ENCODE measurements around the gene OR10C1. TPM values are rescaled to one million over a fixed set of nuclear protein-coding genes. Genes with fewer than 3 reads are reported as not detected.
A peak's percentile ranks its signal among the peaks of the same experiment; 100 is the strongest.

OR10C1 gene
- total RNA-seq, 1 experiment from 2014 or later, result not detected

DNA sequence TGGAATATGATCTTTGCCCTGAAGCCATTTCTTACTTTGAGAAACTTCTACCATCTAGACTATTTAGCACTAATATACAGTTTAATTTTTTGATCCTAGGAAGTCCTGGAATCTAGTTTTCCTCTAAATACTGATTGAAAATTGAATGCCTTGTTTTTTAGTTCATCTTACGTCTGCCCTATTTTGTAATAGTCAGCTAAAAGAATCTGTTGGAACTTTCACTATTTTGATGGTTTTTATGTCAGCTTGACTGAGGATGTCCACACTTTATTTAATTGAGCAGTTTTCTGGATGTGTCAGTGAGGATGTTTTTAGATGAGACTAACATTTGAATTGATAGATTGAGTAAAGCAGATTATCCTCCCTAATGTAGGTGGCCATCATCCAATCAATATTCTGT, 35.3 kb upstream of the OR10C1 start:
- Histone ChIP-seq H3K9ac (ENCODE audit: low read length) (no peak overlapping the region), H4K20me1 (ENCODE audit: insufficient read depth) (no peaks in the 10 kb centered on the region), H3K27ac (ENCODE audit: low read depth, low read length) (no peak overlapping the region), H3K9me3 (ENCODE audit: control insufficient read depth in 1 of 2, insufficient read depth in 1 of 2, low read depth in 1 of 2, low read length in 2 of 2) (no peaks in the 10 kb centered on the region), H3K79me2 (ENCODE audit: insufficient read depth, low read length) (no peaks in the 10 kb centered on the region), H3K4me1 (ENCODE audit: control insufficient read depth in 1 of 2, insufficient read depth in 2 of 2, low read length in 2 of 2) (no peaks in the 10 kb centered on the region), H2AFZ (ENCODE audit: low read depth, low read length, poor library complexity, severe bottlenecking) (no peak overlapping the region), H3K4me3 (replicated peaks in 1 of 2; ENCODE audit: low read depth in 1 of 2, low read length in 2 of 2) (no peak overlapping the region), H3K27me3 (ENCODE audit: insufficient read depth, low read length) (no peaks in the 10 kb centered on the region), H3K36me3 (ENCODE audit: control insufficient read depth in 1 of 2, insufficient read depth in 2 of 2, low read length in 2 of 2) (no peaks in the 10 kb centered on the region), H3K4me2 (ENCODE audit: low read length) (no peak overlapping the region), H3K9me2 (ENCODE audit: insufficient read depth) (no peaks in the 10 kb centered on the region)
- BruUV-seq (replicated peaks), result no TSS peak
- CTCF ChIA-PET, result no interaction called here
- RAD21 ChIA-PET (ENCODE audit: low non-redundant PET in 1 of 2, low total read pairs in 2 of 2, uncharacterized antibody in 2 of 2, unreplicated experiment in 2 of 2), result no interaction called here
- no peak for DNase-seq (ENCODE audit: low read depth, low spot score)
- intact Hi-C loops (cut with micrococcal nuclease), result no loop called here
- TF ChIP-seq FOSL1 (IDR thresholded peaks at IDR 0.05; ENCODE audit: low read depth) (no peak), CBX3 (IDR thresholded peaks at IDR 0.05; ENCODE audit: low read depth) (no peak), CEBPB (IDR thresholded peaks at IDR 0.05; ENCODE audit: low read depth) (no peak), SP1 (IDR thresholded peaks at IDR 0.05; ENCODE audit: low read depth) (no peak), TCF7L2 (IDR thresholded peaks at IDR 0.05; ENCODE audit: borderline replicate concordance, extremely low read depth, insufficient read depth, insufficient read length) (no peak)
- TF ChIP-seq, protein P1, sequence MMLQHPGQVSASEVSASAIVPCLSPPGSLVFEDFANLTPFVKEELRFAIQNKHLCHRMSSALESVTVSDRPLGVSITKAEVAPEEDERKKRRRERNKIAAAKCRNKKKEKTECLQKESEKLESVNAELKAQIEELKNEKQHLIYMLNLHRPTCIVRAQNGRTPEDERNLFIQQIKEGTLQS (IDR thresholded peaks at IDR 0.05), result no peak
- no peak for ATAC-seq
- POLR2A ChIA-PET, result no interaction called here

GRCh38 chr6:29414588-29414987, 24.5 kb upstream of the OR10C1 start, which contains the start of gene OR12D1:
Gene OR12D1 (plus strand): TSS chr6:29414928.
- Histone ChIP-seq H3K9me2 (ENCODE audit: insufficient read depth) (no peaks in the 10 kb centered on the region), H3K4me2 (ENCODE audit: low read length) (no peak within 1 kb of the TSS), H3K36me3 (ENCODE audit: control insufficient read depth in 1 of 2, insufficient read depth in 2 of 2, low read length in 2 of 2) (no peaks in the 10 kb centered on the region), H3K4me3 (replicated peaks in 1 of 2; ENCODE audit: low read depth in 1 of 2, low read length in 2 of 2) (no peak within 1 kb of the TSS), H3K4me1 (ENCODE audit: control insufficient read depth in 1 of 2, insufficient read depth in 2 of 2, low read length in 2 of 2) (no peaks in the 10 kb centered on the region), H3K27me3 (ENCODE audit: insufficient read depth, low read length) (no peaks in the 10 kb centered on the region), H2AFZ (ENCODE audit: low read depth, low read length, poor library complexity, severe bottlenecking) (no peak within 1 kb of the TSS), H3K9ac (ENCODE audit: low read length) (no peak within 1 kb of the TSS), H3K27ac (ENCODE audit: low read depth, low read length) (no peak within 1 kb of the TSS), H3K79me2 (ENCODE audit: insufficient read depth, low read length) (no peaks in the 10 kb centered on the region), H3K9me3 (ENCODE audit: control insufficient read depth in 1 of 2, insufficient read depth in 1 of 2, low read depth in 1 of 2, low read length in 2 of 2) (no peaks in the 10 kb centered on the region), H4K20me1 (ENCODE audit: insufficient read depth) (no peaks in the 10 kb centered on the region)
- RAD21 ChIA-PET (ENCODE audit: low non-redundant PET in 1 of 2, low total read pairs in 2 of 2, uncharacterized antibody in 2 of 2, unreplicated experiment in 2 of 2), result no interaction called here
- BruUV-seq (replicated peaks), result no TSS peak
- CTCF ChIA-PET, result no interaction called here
- DNase-seq (ENCODE audit: low read depth, low spot score) (peak; percentile 16), ATAC-seq (peak; percentile 65)
- POLR2A ChIA-PET, result no interaction called here
- intact Hi-C loops (cut with micrococcal nuclease), result loop anchor here (1.0 kb wide), 1 partner anchor 175 kb away; no protein-coding TSS in a partner anchor
- no peak for TF ChIP-seq ZFX (IDR thresholded peaks at IDR 0.05)
- no peak for TF ChIP-seq REST (IDR thresholded peaks at IDR 0.05; ENCODE audit: low read depth)
- TF ChIP-seq TCF7L2 (IDR thresholded peaks at IDR 0.05; ENCODE audit: borderline replicate concordance, extremely low read depth, insufficient read depth, insufficient read length), result no peak
- no peak for TF ChIP-seq ZNF274 (IDR thresholded peaks at IDR 0.05; ENCODE audit: low read depth, low read length)
- TF ChIP-seq, protein P1 (IDR thresholded peaks at IDR 0.05), result no peak
- TF ChIP-seq RAD21 (IDR thresholded peaks at IDR 0.05; ENCODE audit: low read depth), result peak; percentile 66
- TF ChIP-seq CTCF (IDR thresholded peaks at IDR 0.05 in 2 of 3, conservative IDR thresholded peaks at IDR 0.05 in 1 of 3; ENCODE audit: borderline replicate concordance in 1 of 3, insufficient read depth in 1 of 3, low read depth in 2 of 3, low read length in 2 of 3), result peak; percentile 35 to 55 (median 38); a peak in 3 of 6 replicates
- TF ChIP-seq, protein P2, sequence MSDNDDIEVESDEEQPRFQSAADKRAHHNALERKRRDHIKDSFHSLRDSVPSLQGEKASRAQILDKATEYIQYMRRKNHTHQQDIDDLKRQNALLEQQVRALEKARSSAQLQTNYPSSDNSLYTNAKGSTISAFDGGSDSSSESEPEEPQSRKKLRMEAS (IDR thresholded peaks at IDR 0.05), result no peak
- TF ChIP-seq EZH2phosphoT487 (IDR thresholded peaks at IDR 0.05; ENCODE audit: borderline replicate concordance), result no peak
